NCI-H1105 treated with DMSO at 0.1 percent for 48 hours (cell line): Measurements from ENCODE around the gene ANKDD1B.

Experiments used
- DNase-seq: peaks from one replicate; lab custom pipeline; 2025; lab: John Stamatoyannopoulos, UW

The ANKDD1B gene

DNA sequence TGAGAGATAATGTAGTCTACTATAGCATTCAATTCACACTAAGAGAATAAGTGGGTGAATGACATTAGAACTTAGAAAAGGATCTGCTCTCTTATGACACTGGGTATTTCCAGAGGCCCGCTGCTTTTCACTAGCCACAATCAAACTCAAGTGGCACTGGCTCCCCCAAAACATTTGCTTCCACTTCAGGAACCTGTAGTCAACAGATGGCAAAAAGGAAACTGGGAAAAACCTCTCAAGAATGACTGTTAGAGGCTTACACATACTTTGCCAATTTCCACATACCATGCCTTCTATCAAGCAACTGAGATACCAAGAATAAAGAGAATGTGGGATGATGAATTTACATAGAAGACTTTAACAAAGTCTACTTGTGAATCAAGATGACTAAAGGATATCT lies 94.8 kb downstream of the ANKDD1B start:
- DNase-seq = no peak

DNA sequence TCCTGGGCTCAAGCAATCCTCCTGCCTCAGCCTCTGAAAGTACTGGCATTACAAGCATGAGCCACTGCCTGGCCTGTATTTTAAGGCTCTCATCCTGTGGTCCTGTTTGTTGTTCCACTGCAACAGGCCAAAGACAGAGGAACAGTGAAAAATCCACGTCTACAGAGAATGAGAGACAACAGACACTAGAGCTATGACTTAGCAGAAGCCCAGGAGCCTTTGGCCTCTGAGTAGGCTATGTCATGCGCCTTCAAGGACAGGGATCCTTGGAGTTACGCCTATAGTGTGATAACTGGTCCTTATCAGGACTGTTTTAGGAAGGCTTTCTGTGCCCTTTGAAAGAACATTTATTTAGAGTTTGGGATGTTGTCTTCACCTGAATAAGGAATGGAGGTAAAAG lies 95.5 kb downstream of the ANKDD1B start:
- DNase-seq = no peak

DNA sequence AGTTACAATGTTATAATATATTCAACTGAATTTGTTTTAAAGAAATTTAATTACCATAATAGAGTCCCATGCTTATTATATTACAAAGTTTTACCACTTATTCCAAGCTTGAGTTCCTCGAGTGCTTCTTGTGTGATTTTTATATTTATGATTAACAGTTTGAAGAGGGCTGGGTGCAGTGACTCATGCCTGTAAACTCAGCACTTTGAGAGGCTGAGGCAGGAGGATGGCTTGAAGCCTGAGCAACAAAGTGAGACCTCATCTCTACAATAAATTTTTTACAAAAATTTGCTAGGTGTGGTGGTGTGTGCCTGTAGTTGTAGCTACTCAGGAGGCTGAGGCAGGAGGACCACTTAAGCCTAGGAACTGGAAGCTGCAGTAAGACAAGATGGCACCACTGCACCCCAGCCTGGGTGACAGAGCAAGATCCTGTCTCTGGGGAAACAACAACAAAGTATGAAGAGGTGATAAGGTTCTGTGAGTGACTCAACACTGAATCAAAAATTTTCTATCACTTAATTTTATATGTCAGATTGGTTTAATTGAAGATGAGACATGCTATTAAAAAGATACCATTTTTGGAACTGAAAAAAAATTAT lies 96.8 kb downstream of the ANKDD1B start:
- DNase-seq = no peak

DNA sequence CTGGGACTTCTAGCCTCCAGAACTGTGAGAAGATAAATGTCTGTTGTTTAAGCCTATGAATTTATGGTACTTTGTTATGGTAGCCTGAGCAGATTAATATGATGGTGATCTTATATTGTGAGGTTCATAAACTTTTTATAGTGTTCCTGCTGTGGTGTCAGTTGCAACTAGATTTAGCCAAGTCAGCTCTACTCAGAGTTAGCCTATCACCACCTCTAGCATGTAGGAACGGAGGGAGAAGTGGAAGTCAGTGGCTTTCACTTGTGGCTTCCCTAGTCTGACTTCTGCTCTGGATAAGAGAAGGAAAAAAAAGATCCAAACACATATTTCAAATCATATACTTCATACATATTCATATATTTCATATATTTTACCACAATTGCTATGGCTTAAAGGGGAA lies 99.4 kb downstream of the ANKDD1B start:
- no peak for DNase-seq

DNA sequence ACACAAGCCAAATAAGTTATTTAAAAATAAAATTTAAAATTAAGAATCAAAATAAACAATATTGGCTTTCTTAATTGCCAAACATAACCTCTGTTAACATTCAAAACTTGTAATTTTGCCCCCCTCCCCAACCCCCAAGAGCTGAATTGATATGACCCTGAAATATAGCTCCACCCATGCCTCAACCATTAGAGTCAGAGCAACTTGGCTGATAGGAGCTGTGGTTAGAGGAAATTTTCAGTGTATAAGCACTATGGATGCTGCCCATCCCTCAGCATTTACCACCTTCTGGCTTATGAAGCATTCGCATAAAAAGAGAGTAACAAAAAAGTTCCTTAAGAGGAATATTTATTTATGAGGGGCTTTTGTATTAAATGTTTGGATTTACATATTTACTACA lies 99.9 kb downstream of the ANKDD1B start:
- DNase-seq = no peak

DNA sequence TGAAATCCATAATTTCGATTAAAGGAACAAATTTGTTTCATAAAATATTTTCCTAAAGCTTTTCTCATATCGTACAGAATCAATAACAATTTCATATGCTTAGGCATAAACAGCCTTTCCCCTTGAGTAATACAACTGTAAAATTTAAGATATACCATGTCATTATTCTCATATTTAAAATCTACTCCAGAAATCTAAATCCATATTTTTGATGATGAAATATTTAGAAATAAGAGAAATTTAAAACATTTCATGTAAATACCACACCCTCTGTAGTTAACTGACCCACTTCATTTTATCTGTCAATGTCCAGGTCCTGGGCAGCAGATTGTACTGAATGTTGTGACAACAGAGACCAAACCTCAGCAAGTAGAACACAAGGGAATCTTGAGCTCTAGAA lies 100.8 kb downstream of the ANKDD1B start:
- no peak for DNase-seq

DNA sequence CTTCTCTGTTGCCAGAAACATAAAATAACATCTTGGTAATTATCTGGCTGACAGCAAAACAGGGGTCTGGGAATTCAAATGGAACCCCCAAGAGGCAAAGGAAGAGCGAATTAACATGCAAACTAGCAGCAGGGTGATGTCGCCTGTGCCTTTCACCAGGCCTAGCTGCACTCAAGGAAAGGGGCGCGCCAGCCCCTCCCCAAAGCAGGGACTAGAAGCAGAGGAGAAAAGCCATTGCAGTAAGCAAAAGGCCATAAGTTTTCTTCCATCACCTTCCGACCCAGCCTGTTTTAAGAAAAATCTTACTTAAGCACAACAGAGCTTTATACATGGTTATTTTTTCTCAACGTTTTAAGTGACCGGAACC lies 105.4 kb downstream of the ANKDD1B start:
- DNase-seq = no peak

DNA sequence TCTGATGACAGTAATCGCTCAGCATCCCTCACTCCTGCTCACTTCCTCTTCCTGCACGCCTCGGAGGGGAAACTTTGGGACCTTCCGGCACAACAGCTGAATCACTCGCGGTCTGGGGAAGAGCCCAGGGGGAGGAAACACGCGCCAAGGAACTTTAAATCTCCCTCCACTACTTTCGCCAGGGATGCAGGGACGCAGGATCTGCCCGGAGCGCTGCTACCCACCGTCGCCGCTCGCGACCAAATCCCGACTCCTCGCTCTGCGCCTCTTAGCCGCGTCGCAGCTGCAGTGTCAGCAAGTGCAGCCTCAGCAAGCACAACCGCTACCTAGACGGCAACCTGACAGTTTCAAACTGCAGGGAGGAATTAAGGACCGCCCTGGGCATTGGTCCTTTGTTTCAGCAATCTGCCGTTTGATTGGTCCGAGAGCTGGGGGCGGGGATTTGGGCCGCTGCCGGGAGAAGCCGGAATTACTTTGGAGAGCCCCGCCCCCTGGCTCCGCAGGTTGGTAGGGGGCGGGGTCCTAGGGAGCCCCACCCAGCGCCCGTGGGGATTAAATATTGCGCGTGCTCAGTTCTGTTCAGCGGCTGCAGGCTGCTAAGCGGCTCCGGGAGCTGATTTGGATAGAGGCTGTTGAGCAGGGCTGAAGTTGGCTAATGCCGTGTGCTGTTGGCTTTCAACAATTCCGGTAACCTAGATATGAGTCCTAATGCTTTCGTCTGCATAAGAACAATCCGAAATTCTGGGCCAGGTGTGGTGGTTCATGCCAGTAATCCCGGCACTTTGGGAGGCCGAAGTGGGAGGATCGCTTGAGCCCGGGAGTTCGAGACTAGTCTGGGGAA lies 106.0 kb downstream of the ANKDD1B start, which contains the start of gene POC5:
Gene POC5, minus strand, starts transcription at position 356 of the 841 bp plus-strand sequence. CDS start 4,500 bp downstream, outside the sequence.
- DNase-seq = peak; percentile 90

DNA sequence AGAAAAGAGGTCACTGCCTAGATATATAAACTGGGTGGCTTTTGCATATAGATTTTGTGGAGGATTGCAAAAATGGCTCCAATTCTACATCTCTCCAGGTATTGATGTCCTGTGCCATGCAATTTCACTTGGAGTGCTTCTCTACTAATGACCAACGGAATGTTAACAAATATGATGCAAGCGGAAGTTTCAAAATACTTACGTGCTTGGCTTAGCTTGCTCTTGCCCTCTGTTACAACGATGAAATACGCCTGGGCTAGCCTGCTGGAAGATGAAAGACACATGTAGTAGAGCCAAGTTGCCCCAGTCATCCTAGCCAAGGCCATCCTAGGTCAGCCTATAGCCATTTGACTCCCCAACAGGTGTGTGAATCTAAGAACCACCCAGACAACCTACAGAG lies 109.6 kb downstream of the ANKDD1B start:
- no peak for DNase-seq
